SKM-1 (cell line): Measurements from ENCODE around the gene SNTG2.
"Not testable (repeated sequence)": the region's sequence is repeated elsewhere in the genome, so short reads cannot be mapped to it uniquely, and the experiment has no call there.

Experiments
- DNase-seq: peaks from one replicate; lab custom pipeline; 2025; ENCODE audit not compliant: unreplicated experiment; lab: John Stamatoyannopoulos, UW

The SNTG2 gene

GRCh38 chr2:1170711-1171110 lies 220.1 kb downstream of the SNTG2 start:
- no peak for DNase-seq

DNA sequence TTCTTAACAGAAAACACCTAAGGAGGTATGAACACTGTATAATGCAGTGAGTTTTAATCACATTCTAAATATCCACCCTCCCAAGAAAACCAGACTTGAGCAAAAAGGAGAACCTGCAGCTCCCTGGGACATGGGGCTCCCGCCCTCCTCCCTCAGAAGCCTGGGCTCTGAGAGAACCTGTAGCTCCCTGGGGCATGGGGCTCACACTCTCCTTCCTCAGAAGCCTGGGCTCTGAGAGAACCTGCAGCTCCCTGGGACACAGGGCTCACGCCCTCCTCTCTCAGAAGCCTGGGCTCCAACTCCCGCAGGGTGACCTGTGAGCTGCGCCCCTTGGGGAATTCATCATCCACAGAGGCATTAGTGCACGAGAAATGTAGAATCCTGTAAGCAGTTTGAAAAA lies 222.9 kb downstream of the SNTG2 start:
- no peak for DNase-seq

DNA sequence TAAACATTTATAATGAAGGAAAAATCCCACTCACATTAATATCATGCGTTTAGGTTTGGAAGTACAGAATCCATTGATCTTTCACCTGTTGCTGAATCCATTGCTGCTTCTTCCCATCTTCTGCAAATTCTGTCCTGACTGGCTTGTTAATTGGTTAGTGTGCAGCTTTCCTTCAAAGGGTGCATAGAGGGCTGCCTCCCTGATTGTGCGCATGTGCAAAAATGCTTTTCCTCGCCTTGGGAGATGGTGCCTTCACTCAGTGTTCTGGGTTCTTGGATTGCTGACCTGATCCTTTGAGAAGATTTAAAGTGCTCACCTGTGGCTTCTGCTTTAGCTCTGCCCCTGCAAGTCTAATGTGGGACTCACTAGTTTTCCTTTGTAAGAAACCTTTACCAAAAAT lies 231.2 kb downstream of the SNTG2 start:
- DNase-seq, result no peak

DNA sequence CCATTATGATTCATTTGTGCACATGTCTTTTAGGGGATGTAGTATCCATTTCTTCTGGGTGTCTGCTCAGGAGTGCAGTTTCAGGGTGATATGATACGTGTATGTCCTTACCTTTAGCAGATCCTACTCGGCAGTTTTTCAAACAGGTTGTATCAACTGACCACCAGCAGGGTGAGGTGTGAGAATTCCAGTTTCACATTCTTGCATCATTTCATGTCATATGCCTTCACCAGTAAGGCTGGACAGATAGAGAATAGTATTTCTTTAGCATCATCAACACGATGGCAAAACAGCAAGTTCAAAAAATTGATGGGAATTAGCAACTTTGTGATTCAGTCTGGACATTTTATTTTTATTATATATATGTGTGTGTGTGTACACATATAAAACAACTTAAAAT lies 232.7 kb downstream of the SNTG2 start:
- DNase-seq, result no peak

DNA sequence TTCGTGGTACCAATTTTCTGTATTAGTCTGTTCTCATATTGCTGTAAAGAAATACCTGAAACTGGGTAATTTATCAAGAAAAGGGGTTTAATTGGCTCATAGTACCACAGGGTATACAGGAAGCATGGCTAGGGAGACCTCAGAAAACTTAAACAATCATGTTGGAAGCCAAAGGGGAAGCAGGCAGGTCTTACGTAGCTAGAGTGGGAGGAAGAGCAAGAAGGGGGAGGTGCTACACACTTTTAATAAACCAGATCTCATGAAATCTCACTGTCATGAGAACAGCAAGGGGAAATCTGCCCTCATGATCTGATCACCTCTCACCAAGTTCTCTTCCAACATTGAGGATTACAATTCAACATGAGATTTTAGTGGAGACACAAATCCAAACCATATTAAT lies 235.8 kb downstream of the SNTG2 start:
- no peak for DNase-seq

- DNase-seq, result no peak
Measured at GRCh38 chr2:1187189-1187588, 236.5 kb downstream of the SNTG2 start.

- DNase-seq, result no peak
Measured at GRCh38 chr2:1192121-1192520, 241.5 kb downstream of the SNTG2 start.

GRCh38 chr2:1193801-1194200 lies 243.2 kb downstream of the SNTG2 start:
- no peak for DNase-seq

GRCh38 chr2:1203772-1204171 lies 253.1 kb downstream of the SNTG2 start:
- no peak for DNase-seq

- DNase-seq, result no peak
Measured at GRCh38 chr2:1205853-1206252, 255.2 kb downstream of the SNTG2 start.

DNA sequence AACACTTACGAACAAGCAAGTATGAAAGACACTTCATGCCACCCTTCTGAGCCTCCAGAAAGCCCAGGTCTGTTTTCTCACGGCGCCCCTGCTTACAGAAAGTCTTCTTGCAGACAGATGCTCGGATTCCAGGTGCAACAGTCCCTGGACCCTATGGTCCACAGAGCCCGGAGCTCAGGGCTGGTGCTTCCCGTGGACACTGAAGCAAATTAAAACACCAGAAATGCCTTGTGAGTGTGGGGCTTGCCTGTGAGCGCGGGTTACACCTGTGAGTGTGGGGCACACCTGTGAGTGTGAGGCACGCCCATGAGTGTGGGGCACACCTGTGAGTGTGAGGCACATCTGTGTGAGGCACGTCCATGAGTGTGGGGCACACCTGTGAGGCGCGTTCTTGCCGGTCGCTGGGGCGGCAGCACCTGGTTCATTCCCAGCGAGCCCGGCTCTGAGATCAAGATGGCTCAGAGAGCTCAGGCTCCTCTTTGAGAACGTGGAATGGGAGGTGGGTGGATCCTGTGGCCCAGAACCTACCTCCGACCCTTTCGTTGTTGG lies 257.4 kb downstream of the SNTG2 start:
- DNase-seq, result no peak

- DNase-seq, result no peak
Measured at GRCh38 chr2:1208522-1208921, 257.9 kb downstream of the SNTG2 start.

GRCh38 chr2:1209246-1209645 lies 258.6 kb downstream of the SNTG2 start:
- no peak for DNase-seq

DNA sequence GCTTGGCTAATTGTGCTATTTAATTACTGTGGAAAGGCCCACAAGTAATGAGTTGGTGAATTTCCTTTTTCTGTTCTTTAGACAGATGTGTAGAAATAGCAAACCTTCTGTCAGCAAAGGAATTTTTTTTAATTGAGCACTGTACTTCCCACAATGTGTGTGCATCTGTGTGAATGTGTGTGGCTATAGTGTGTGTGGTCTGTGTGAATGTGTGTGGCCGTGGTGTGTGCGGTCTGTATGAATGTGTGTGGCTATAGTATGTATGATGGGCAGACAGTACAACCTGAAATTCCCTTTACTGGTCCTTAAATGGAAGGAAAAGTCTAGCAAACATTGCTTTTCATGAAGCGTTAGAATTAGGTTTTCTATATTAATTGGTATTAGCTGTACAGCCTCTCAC lies 259.1 kb downstream of the SNTG2 start:
- DNase-seq, result no peak

GRCh38 chr2:1210352-1210751 lies 259.7 kb downstream of the SNTG2 start:
- DNase-seq, result no peak

- DNase-seq, result no peak
Measured at GRCh38 chr2:1219901-1220573, 269.4 kb downstream of the SNTG2 start.

DNA sequence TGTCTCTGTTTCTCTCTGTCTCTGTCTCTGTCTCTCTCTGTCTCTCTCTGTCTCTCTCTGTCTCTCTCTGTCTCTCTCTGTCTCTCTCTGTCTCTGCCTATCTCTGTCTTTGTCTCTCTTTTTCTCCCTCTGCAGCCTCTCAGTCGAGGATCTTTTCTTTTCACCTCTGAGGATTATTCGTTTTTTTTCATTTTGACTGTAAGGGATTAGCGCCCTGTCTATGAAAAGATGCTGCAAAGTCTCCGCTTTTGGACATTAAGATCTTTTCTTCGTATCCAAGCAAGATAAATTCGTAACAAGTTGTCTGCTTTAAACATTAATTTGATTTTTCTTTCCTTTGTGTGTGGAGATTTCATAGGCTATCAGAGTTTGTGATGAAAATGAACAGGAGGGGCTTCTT lies 271.4 kb downstream of the SNTG2 start:
- no peak for DNase-seq

- DNase-seq, result no peak
Measured at GRCh38 chr2:1223791-1224190, 273.1 kb downstream of the SNTG2 start.

- no peak for DNase-seq
Measured at GRCh38 chr2:1224901-1225300, 274.3 kb downstream of the SNTG2 start.

DNA sequence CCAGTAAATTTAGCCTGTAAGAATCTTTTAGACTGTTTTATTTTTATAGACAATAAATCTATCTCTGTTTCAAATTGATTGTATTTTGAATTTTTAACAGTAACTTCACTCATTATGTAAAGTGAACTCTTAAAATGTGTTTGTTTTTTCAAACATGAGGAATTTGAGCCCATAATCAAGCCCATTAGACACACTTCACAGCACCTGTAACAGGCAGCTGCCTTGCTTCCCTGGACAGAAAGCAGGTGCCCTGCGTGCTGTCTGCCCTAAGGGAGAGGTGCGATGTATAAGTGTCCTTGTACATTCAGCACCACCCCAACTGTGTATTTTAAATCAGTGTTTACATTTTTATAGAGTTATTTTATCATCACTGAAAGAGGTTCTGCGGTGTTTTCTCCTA lies 276.1 kb downstream of the SNTG2 start:
- no peak for DNase-seq

DNA sequence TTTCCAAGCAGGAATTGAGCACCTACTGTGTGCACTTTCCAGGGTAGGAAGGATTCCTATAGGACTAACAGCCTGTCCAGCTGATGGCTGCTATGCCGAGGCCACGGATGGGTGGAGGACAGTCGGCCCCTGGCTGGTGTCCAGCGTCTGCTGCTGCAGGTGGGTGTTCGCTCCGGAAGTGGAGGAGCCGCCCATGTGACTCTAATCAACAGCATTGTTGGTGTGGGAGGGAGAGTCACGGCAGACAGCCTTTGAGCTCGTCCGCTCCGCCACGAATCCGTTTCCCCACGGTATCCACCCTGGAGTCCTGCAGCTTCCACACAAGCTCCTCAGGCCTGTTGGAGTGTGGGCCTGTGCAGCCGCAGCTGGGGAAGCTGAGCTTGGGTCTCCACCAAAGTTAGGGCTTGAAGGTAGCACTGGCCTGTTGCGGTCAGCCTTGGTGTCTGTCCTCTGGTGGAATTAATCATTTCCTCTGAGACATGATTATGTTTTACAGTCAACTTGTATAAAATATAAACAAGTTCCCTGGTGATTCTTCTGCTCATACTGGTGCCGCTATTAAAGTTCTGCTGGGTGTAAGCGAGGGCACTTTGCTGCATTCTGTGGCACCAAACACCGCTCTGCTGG lies 276.7 kb downstream of the SNTG2 start:
- no peak for DNase-seq

DNA sequence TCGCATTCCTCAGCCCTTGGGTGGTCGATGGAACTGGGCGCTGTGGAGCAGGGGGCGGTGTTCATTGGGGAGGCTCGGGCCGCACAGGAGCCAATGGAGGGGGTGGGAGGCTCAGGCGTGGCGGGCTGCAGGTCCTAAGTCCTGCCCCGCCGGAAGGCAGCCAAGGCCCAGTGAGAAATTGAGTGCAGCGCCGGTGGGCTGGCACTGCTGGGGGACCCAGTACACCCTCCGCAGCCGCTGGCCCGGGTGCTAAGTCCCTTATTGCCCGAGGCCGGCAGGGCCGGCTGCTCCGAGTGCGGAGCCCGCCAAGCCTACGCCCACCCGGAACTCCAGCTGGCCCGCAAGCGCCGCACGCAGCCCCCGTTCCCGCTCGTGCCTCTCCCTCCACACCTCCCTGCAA lies 278.9 kb downstream of the SNTG2 start:
- DNase-seq, result not testable (repeated sequence)
